Stomach (tissue), 4 donors: ENCODE data around the gene DHX58.

ENCODE experiments used
- CTCF ChIP-seq, 7 experiments: fragments of 450-650 bp in 4 of 7; fragments of 200-600 bp in 3 of 7; sonication (generic) in 3 of 7; IDR thresholded peaks; one replicate each; pipeline ENCODE4 v1.5.1; 2016 to 2019; ENCODE audit warnings: antibody characterized with exemption in 7 of 7, control low read depth in 2 of 7, mild to moderate bottlenecking in 1 of 7
- POLR2A ChIP-seq, 4 donors: fragments of 450-650 bp; IDR thresholded peaks; one replicate each; pipeline ENCODE4 v1.6.1; 2016; ENCODE audit warnings: antibody characterized with exemption in 4 of 4, control low read depth in 2 of 4, mild to moderate bottlenecking in 1 of 4, moderate library complexity in 1 of 4

GRCh38 chr17:42131981-42132432 is 19.5 kb upstream of the DHX58 start:
- no peak for TF ChIP-seq CTCF (IDR thresholded peaks at IDR 0.05)
- no peak for TF ChIP-seq POLR2A (IDR thresholded peaks at IDR 0.05)
